Ammon's horn (tissue), 1 donor: ENCODE results near the gene NBEAL2.
"Not testable (repeated sequence)": the region's sequence is repeated elsewhere in the genome, so short reads cannot be mapped to it uniquely, and the experiment has no call there.

ENCODE experiments used
- DNase-seq: peaks from one replicate; pipeline ENCODE4 v3.0.0-alpha.2; 2016; ENCODE audit warnings: low spot score

The NBEAL2 gene

DNA sequence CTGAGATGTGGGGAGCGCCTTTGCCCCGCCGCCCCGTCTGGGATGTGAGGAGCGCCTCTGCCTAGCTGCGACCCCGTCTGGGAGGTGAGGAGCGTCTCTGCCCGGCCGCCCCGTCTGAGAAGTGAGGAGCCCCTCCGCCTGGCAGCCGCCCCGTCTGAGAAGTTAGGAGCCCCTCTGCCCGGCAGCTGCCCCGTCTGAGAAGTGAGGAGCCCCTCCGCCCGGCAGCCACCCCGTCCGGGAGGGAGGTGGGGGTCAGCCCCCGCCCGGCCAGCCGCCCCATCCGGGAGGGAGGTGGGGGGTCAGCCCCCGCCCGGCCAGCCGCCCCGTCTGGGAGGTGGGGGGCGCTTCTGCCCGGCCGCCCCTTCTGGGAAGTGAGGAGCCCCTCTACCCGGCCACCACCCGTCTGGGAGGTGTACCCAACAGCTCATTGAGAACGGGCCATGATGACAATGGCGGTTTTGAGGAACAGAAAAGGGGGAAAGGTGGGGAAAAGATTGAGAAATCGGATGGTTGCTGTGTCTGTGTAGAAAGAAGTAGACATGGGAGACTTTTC is 15.4 kb upstream of the NBEAL2 start:
- DNase-seq = not testable (repeated sequence)

GRCh38 chr3:46965151-46965550 is 14.3 kb upstream of the NBEAL2 start:
- DNase-seq = no peak

DNA sequence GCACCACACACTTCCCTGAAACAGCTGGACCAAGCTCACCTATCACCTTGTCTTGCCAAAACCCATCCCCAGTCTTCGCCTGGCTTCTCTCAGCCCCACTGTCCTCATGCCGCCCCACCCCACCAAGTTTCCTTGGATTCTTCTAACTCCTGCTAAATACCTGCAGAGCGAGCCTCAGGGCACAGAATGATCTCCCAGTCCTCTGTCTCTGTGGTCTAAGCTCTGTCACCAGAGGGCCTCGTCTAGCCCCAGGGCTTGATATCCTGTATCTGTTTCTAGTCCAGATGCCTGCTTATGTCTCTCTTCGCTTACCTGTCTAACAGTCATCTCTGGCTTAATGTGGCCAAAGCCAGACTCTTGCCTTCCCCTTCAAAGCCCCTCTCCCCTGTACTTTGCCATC is 12.7 kb upstream of the NBEAL2 start:
- DNase-seq = no peak

- no peak for DNase-seq
Measured at GRCh38 chr3:46968783-46969428, 10.6 kb upstream of the NBEAL2 start.

GRCh38 chr3:46970391-46971091 is 8.9 kb upstream of the NBEAL2 start:
- no peak for DNase-seq

GRCh38 chr3:46971151-46971550 is 8.3 kb upstream of the NBEAL2 start:
- no peak for DNase-seq

- DNase-seq = no peak
Measured at GRCh38 chr3:46971742-46972141, 7.7 kb upstream of the NBEAL2 start.

- DNase-seq = no peak
Measured at GRCh38 chr3:46972396-46972795, 7.1 kb upstream of the NBEAL2 start.

DNA sequence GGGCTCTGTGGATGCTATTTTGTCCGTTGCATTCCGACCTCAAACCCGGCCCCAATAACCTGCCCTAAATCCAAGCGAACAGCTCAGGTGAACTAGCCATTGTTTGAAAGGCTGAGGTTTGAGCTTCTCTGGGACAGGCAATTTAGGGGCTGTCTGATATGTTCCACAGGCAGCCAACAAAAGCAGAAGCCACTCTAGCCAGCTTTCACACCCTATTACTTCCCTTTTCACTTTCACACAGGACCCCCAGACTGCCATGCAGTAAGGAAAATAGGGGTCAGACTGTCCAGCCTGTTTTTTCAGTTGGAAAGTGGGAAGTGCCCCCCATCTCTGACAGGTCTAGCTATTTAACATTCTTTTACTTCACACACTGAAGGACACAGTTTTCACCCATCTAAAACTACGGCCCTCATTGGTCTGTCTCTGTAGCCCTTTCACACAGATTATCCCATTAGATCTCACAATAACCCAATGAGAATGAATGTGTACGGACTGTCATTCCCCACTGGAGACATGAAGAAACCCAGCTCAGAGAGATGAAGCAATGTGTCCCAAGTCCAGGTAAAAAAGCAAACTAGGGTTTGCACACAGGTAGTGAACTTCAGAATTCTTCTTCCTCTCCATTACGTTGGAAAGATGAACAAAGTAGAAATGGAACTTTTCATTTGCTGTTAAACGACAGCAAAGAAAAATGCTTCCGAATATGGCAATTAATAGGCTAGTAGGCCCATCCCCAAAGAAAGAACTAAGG is 4.9 kb upstream of the NBEAL2 start:
- DNase-seq = no peak

- peak; percentile 99 for DNase-seq
Measured at GRCh38 chr3:46976326-46977190, 2.9 kb upstream of the NBEAL2 start, which contains the start of gene CCDC12. CCDC12 (minus strand) TSS chr3:46976745; CDS start chr3:46976732, 13 bp downstream.

DNA sequence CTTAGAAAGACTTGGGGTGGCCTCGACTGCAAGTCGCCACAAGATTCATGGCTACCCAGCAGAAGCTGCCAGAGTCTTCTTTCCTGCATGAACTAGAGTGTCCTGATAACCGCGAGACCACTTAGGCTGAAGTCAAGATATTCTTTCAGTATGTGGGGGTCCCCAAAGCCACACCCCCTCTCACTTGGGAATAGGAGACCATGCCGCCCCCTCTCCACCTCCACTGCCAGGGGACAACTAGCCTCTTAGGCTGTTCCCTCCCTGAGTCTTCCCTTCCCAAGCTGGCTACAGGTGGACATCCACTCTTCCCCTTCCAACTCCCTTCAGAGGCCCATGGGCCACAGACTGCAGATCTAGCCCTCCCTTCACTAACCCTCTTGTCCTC is 1.7 kb upstream of the NBEAL2 start:
- no peak for DNase-seq

DNA sequence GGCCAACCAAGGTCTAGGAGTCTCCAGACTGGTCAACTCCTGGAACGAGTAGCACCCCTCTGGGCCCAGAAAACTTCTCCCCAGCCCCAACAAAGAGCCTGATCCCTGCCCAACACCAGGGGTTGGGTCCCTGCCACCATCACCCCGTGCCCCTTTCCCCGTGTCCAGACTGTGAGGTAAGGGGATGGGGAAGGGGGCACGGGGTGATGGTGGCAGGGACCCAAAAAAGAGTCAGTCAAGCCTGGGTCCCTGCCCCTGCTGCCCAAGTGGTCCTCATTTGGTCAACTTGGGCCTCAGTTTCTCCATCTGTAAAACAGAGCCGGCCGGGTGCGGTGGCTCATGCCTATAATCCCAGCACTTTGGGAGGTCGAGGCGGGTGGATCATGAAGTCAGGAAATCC is 1.1 kb upstream of the NBEAL2 start:
- no peak for DNase-seq

- DNase-seq = no peak
Measured at GRCh38 chr3:46979958-46980497, 562 bp downstream of the NBEAL2 start.

DNA sequence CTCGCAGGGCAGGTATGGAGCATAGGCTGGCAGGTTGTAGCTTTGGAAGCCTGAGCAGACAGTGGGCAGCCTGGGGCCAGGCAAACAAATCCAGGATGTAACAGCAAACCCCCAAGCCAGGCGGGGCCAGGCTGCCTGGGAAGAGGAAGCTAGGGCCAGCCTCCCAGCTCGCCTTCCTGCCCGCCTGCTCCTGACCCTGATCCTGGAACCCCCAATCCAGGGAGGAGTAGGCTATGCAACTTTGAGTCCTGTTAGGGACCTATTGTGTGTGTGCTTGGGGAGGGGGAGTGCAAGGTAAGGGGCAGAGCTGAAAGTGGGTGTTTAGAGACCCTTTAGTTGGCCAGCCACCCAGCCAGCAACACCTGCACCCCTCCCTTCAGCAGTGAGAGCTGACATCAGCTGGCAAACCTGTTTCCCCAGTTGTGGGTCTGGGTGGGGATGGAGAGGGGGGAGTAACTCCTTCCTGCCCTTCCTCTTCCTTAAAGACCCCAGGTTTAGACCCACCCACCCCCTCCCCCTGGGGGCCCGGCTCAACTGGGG is 2.5 kb downstream of the NBEAL2 start:
- no peak for DNase-seq

DNA sequence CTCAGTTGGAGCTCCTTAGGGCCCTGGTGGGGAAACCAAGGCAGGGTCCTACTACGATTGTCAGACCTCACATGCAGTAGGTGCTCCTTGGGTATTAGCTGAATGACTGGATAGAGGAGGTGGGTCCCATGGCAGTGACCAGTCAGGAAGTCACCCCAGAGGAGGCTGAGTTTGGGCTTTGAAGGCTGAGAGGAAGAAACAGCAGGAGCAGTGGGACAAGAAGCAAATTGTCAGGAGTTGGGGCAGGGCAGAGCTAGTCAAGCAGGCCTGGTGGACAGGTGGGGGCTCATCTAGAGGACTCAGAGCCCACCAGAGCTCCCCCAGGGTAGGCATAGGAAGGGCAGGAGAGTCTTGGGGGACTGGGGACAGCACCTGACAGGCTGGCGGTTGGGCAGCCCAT is 3.1 kb downstream of the NBEAL2 start:
- DNase-seq = no peak

GRCh38 chr3:46984591-46985459 is 5.4 kb downstream of the NBEAL2 start:
- DNase-seq = no peak

DNA sequence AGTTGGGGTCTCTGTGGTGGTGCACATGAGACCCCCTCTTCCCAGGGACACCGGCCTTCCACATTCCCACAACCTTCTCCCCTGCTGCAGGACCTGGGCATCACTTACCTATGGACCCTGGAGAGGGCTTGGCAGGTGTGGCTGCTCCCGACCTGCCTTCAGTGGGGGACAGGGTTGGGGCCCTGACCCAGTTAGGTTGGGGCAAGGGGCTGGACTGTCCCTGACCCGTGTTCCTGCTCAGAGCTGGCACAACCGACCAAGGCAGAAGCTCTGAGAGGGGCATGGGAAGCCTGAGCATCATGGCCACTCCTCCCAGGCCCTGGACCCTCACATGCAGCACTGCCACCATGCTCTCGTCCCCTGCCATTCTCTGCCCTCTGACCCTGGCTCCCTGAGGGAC is 6.1 kb downstream of the NBEAL2 start:
- no peak for DNase-seq

- DNase-seq = no peak
Measured at GRCh38 chr3:46986055-46986730, 6.7 kb downstream of the NBEAL2 start.

GRCh38 chr3:46986782-46987310 is 7.4 kb downstream of the NBEAL2 start:
- DNase-seq = no peak
